AG10803 (cell line): Measurements from ENCODE around the gene TTC7B.

ENCODE experiments used
- DNase-seq: peaks from one replicate; pipeline ENCODE4 v3.0.0; 2010; ENCODE audit warnings: low read depth
- H3K4me3 ChIP-seq: 2 replicates; pipeline ENCODE4 v1.5.1; 2011; ENCODE audit warnings: mild to moderate bottlenecking, low read length, control low read depth
- CTCF ChIP-seq: conservative IDR thresholded peaks from 2 replicates; pipeline ENCODE4 v1.5.1; 2011; ENCODE audit warnings: mild to moderate bottlenecking, low read length, control low read depth, inconsistent platforms

TTC7B gene

GRCh38 chr14:90774316-90774715 is 41.9 kb downstream of the TTC7B start:
- no peak for TF ChIP-seq CTCF
- DNase-seq, result no peak
- no peak overlapping the region for H3K4me3 ChIP-seq

- no peak for TF ChIP-seq CTCF
- no peak overlapping the region for H3K4me3 ChIP-seq
- no peak for DNase-seq
These were observed 42.5 kb downstream of the TTC7B start for GRCh38 chr14:90773705-90774104.

- DNase-seq, result no peak
- TF ChIP-seq CTCF, result no peak
- H3K4me3 ChIP-seq, result no peak overlapping the region
These were observed 43.1 kb downstream of the TTC7B start for GRCh38 chr14:90773196-90773486.

- no peak for DNase-seq
- TF ChIP-seq CTCF, result no peak
- no peak overlapping the region for H3K4me3 ChIP-seq
These were observed 48.3 kb downstream of the TTC7B start for GRCh38 chr14:90767899-90768298.

GRCh38 chr14:90760591-90761316 is 55.5 kb downstream of the TTC7B start:
- peak; percentile 12 for DNase-seq

GRCh38 chr14:90760078-90760444 is 56.2 kb downstream of the TTC7B start:
- DNase-seq, result no peak
- H3K4me3 ChIP-seq, result no peak overlapping the region
- no peak for TF ChIP-seq CTCF

More at GRCh38 chr14:90760591-90761316, 55.5 kb downstream of the TTC7B start:
- TF ChIP-seq CTCF, result peak; percentile 63
- H3K4me3 ChIP-seq, result no peak overlapping the region

GRCh38 chr14:90759370-90760077 is 56.7 kb downstream of the TTC7B start:
- H3K4me3 ChIP-seq, result peak overlapping the region; percentile 76; the same call in 1 of the 2 replicates
- TF ChIP-seq CTCF, result no peak
- no peak for DNase-seq
